Fibroblast of the aortic adventitia (primary cell): ENCODE results near the gene ORMDL3. TPM values are rescaled to one million over a fixed set of nuclear protein-coding genes. Genes with fewer than 3 reads are reported as not detected.

Experiments
- DNase-seq: peaks from one replicate; pipeline ENCODE4 v3.0.0-alpha.2; 2010; ENCODE audit warnings: low read depth
- H3K4me3 ChIP-seq: 2 replicates; pipeline ENCODE4 v1.5.1; 2011; ENCODE audit warnings: low read depth, mild to moderate bottlenecking, control low read depth, low read length, moderate library complexity
- total RNA-seq: library from RNA; depleted of rRNA; stranded (reverse); fragments of >200 nt; gene quantifications from 2 replicates; pipeline ENCODE4 v1.2.3, GENCODE V29; 2012; ENCODE audit warnings: low replicate concordance
- TF ChIP-seq, protein P1 (sequence below): IDR thresholded peaks from 2 replicates; pipeline ENCODE4 v1.5.1; 2011; ENCODE audit warnings: mild to moderate bottlenecking, low read length, control low read depth, inconsistent platforms; ENCODE audit not compliant: insufficient read depth

Gene ORMDL3
- total RNA-seq, 1 donor: 46.9 TPM

DNA sequence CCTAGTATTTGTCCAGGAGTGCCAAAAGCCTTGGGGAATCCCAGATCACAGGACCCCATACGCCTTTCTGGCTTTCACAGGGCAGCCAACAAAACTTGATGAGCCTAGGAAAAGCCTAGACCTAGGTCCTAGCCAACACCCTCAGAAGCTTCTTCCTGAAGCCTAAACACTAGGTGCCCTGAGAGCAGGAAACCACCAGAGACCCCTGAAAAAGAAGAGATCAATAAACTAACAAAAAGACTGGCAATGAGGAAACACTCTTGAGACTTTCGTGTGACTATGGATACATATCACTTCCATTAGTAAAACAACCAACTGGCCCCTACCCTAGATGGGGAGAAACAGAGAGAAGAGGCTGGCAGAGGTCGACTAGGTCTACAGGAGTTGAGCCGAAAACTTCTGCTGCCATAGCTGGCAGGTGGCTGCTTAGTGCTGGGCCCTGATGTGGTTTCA, 1.2 kb downstream of the ORMDL3 start:
- H3K4me3 ChIP-seq: peak overlapping the region; percentile 81
- DNase-seq: no peak
- TF ChIP-seq, protein P1, sequence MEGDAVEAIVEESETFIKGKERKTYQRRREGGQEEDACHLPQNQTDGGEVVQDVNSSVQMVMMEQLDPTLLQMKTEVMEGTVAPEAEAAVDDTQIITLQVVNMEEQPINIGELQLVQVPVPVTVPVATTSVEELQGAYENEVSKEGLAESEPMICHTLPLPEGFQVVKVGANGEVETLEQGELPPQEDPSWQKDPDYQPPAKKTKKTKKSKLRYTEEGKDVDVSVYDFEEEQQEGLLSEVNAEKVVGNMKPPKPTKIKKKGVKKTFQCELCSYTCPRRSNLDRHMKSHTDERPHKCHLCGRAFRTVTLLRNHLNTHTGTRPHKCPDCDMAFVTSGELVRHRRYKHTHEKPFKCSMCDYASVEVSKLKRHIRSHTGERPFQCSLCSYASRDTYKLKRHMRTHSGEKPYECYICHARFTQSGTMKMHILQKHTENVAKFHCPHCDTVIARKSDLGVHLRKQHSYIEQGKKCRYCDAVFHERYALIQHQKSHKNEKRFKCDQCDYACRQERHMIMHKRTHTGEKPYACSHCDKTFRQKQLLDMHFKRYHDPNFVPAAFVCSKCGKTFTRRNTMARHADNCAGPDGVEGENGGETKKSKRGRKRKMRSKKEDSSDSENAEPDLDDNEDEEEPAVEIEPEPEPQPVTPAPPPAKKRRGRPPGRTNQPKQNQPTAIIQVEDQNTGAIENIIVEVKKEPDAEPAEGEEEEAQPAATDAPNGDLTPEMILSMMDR: no peak

DNA sequence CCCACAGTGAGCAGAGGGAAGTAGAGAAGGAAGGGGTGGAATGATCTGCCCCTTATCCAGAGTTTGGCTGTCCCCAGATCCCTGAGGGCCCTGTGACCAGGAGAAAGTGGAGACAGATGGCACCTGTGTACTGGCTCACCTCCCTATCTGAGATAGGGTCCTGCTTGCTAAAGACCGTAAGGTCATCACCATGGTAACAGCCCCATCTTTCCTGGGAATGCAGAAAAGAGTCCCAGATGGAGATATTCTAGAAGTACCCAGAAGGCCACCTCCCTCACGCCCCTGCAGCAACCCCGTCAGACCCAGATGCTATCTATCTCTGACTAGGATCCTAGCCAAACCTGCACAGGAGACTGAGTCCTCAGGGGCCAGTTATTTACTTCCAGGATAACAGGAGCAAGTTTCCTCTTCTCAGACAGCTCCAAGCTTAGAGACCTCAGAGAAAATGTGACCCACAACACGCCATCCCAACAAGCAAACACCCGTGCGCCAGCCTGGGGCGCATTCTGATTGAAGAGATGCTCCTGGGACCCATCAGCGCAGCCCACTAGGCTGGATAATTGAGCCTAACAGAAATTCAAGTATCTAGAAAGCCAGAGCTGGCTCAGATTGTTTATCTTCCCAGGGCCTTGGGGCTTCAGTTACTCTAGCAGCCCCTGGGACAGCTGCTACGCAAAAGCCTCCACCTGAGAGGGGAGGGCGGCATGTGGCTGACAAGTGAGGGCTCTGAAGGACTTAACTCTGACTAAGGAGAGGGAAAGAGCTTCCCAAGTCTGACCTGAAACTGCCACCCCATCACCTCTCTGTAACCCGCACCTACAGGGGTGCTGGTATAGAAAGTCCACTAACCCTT, 1.9 kb downstream of the ORMDL3 start:
- H3K4me3 ChIP-seq: peak overlapping the region; percentile 81
- DNase-seq: peak; percentile 7
- TF ChIP-seq, protein P1: no peak

DNA sequence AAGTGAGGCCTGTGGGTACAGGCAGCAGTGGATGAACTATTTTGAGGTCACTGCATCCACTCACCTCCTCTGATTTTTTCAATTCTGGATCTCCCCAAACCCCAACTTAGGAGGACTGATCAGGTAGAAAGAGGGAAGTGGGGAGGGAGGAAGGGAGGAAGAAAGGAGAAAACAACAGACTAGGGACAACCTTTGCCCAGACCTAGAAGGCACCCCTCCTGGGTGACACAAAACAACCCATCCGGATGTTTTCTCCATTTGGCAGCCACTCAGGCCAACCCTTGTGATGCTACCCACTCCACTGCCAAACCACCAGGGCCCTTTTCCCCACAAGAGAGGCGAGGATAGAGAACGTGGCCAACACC, 2.7 kb downstream of the ORMDL3 start:
- DNase-seq: no peak
- H3K4me3 ChIP-seq: no peak overlapping the region
- TF ChIP-seq, protein P1: no peak

DNA sequence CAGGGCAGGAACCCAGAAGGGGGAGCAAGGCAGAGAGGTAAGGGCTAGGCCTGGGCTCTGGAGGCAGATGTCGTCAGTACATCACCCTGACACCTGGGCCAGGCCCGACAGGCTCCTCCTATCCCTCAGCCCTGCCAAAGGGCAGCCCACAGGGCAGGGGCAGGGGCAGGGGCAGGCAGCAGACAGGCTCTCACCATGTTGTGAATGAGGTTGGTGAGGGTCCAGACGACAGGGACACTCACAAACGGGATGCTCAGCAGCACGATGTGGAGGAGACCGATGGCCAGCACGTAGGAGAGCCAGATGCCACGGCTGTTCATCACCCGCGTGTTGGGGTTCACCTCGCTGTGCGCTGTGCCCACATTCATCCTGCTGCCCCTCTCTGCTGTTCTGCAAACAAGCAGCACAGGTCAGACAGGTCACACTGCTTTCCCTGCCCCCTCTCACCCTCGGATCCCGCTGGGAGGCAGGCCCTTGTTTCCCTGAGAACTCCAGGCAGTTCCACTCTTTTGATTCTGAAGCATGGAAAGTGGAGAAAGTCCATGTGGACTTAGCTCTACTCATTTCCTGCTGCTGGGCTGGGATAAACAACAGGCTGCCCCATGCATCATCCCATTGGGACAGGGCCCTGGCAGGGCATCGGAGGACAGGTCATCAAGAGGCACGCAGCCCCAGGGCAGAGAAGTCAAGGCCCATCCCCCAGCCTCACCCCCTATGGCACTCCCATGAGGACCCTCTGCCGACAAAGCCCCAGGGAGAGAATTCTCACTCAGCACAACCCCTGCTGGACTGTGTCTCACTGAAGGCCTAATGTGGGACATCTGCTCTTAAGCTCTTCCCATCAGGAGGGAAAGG, 3.3 kb downstream of the ORMDL3 start:
- H3K4me3 ChIP-seq: no peak overlapping the region
- TF ChIP-seq, protein P1: peak; percentile 43
- DNase-seq: peak; percentile 35

DNA sequence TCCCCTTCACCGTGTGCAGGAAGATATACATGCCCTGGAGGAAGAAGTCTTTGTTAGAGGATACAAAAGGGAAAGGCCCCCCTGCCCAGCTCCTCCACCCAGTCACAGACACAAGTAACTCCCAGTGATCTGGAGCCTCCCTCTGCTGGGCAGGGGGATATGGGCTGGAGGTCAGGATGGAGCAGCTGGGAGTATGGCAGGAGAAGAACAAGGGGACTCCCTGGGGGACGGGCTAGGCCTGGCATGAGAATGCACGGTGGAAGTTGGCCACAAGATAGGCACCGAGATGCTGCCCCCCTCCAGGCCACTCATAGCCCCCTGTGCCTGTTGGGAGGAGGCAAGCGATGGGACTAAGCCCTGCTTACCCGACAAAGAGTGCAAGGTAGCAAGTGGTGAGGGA, 4.2 kb downstream of the ORMDL3 start:
- no peak overlapping the region for H3K4me3 ChIP-seq
- TF ChIP-seq, protein P1: no peak
- no peak for DNase-seq

DNA sequence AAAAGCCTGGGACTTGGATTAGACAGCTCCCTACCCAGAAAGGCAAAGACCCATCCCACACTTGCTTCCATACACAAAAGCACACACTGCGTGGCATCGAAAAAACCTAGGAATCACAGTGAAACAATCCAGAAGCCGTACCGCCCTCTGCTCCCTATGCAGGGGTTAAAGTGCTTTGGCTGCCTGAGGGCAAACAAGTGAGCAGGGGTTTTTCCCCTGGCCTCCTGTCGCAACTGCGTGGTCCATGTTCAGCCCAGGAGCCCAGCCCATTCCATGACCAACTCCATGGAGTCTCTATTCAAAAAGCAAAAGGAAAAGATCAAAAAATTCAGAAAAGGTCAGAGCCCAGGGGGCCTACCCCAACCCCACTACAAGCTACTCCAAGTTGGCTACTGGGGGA, 5.4 kb downstream of the ORMDL3 start:
- TF ChIP-seq, protein P1: no peak
- DNase-seq: no peak
- H3K4me3 ChIP-seq: no peak overlapping the region
